GM12873 (cell line): ENCODE results near the gene SETD3.

ENCODE experiments used
- TF ChIP-seq, protein P1 (sequence below): IDR thresholded peaks from 2 replicates; pipeline ENCODE4 v1.5.1; 2012; ENCODE audit warnings: low read depth, mild to moderate bottlenecking, moderate library complexity, low read length, control low read depth; ENCODE audit not compliant: insufficient read depth; ENCODE audit errors: missing control alignments

SETD3 gene

GRCh38 chr14:99447739-99448138 is 32.9 kb downstream of the SETD3 start:
- TF ChIP-seq, protein P1, sequence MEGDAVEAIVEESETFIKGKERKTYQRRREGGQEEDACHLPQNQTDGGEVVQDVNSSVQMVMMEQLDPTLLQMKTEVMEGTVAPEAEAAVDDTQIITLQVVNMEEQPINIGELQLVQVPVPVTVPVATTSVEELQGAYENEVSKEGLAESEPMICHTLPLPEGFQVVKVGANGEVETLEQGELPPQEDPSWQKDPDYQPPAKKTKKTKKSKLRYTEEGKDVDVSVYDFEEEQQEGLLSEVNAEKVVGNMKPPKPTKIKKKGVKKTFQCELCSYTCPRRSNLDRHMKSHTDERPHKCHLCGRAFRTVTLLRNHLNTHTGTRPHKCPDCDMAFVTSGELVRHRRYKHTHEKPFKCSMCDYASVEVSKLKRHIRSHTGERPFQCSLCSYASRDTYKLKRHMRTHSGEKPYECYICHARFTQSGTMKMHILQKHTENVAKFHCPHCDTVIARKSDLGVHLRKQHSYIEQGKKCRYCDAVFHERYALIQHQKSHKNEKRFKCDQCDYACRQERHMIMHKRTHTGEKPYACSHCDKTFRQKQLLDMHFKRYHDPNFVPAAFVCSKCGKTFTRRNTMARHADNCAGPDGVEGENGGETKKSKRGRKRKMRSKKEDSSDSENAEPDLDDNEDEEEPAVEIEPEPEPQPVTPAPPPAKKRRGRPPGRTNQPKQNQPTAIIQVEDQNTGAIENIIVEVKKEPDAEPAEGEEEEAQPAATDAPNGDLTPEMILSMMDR: no peak

DNA sequence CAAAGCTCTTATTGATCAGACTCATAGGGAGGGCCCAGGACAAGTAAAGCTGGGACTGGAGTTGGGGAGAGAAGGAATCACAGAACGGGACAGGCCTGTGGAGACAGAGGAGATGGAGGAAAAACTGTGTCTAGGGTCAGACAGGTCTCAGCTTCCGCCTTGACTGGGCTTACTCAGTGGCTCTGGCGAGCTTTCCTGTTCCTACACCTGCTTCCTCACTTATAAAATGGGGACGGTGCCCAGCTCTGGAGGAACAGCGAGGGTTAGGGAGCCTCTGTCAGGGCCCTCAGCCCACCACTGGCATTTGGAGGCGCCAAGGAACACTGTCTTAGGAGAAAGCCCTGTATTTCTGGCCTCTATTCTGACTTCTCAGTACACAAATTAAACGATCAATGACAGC is 34.7 kb downstream of the SETD3 start:
- TF ChIP-seq, protein P1: no peak

- TF ChIP-seq, protein P1: no peak
These were observed 38.7 kb downstream of the SETD3 start for GRCh38 chr14:99441918-99442317.

- TF ChIP-seq, protein P1: no peak
These were observed 39.3 kb downstream of the SETD3 start for GRCh38 chr14:99441157-99441870.

DNA sequence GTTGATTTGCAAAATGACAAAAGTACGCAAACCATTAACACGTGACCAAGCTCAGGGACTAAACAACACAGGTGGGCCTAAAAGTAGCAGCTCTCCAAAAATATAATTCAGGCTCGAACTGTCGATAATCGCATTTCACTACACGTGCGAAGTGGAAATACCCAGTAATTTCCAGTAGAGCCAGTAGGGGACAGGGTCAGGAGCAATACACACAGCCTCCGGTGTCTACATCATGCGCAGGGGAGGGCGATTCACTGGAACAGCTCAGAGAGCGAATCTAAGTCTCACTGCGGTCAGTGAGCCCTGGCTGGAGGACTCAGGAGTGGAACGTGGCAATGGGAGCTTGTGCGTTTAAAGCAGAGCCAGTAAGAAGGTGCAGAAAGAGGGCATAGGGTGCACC is 40.4 kb downstream of the SETD3 start:
- TF ChIP-seq, protein P1: no peak

DNA sequence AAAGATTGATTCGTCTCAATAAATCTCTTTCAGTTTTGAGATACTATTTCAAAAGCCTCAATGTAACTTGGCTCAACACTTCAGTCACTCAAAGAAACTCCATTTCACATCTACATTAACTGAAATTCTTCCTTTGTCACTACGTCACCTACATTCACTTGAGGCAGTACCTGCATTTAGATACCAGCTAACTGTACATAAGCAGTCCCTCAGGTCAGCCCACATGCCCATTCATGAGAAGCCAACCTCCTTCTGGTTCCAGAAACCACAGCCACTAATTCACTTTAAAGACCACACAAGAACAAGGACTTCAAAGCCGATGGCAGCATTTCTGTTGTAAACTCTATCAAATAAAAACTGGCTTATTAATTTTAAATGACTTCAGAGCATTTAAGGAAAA is 43.0 kb downstream of the SETD3 start:
- TF ChIP-seq, protein P1: no peak

GRCh38 chr14:99436247-99437180 is 44.1 kb downstream of the SETD3 start:
- TF ChIP-seq, protein P1: no peak
